HEK293T (cell line): ENCODE data around the gene SLC7A14.

Experiments
- ARNT ChIP-seq: fragments of 450-650 bp; IDR thresholded peaks from 2 replicates; pipeline ENCODE4 v1.6.1; 2017; ENCODE audit warnings: mild to moderate bottlenecking
- BHLHE40 ChIP-seq: fragments of 450-650 bp; IDR thresholded peaks from 2 replicates; pipeline ENCODE4 v1.6.1; 2016; ENCODE audit warnings: mild to moderate bottlenecking, moderate library complexity, borderline replicate concordance
- ELF4 ChIP-seq: fragments of 450-650 bp; IDR thresholded peaks from 2 replicates; pipeline ENCODE4 v1.6.1; 2017; ENCODE audit warnings: antibody characterized with exemption
- FOXA1 ChIP-seq: fragments of 450-650 bp; IDR thresholded peaks from 2 replicates; pipeline ENCODE4 v1.6.1; 2016; ENCODE audit warnings: mild to moderate bottlenecking
- FOXK2 ChIP-seq: fragments of 450-650 bp; IDR thresholded peaks from 2 replicates; pipeline ENCODE4 v1.6.1; 2016; ENCODE audit warnings: mild to moderate bottlenecking
- FOXM1 ChIP-seq: fragments of 450-650 bp; IDR thresholded peaks from 2 replicates; pipeline ENCODE4 v1.6.1; 2017; ENCODE audit warnings: mild to moderate bottlenecking, borderline replicate concordance
- HDGF ChIP-seq: fragments of 450-650 bp; IDR thresholded peaks from 2 replicates; pipeline ENCODE4 v1.6.1; 2017; ENCODE audit warnings: antibody characterized with exemption, borderline replicate concordance
- L3MBTL2 ChIP-seq: fragments of 450-650 bp; conservative IDR thresholded peaks from 2 replicates; pipeline ENCODE4 v1.6.1; 2016; ENCODE audit warnings: mild to moderate bottlenecking
- LEF1 ChIP-seq: fragments of 450-650 bp; IDR thresholded peaks from 2 replicates; pipeline ENCODE4 v1.6.1; 2017; ENCODE audit warnings: mild to moderate bottlenecking, borderline replicate concordance
- NFRKB ChIP-seq: fragments of 450-650 bp; IDR thresholded peaks from 2 replicates; pipeline ENCODE4 v1.6.1; 2016; ENCODE audit warnings: mild to moderate bottlenecking, moderate library complexity
- SP1 ChIP-seq: fragments of 450-650 bp; IDR thresholded peaks from 2 replicates; pipeline ENCODE4 v1.6.1; 2017
- SUZ12 ChIP-seq: fragments of 450-650 bp; IDR thresholded peaks from 2 replicates; pipeline ENCODE4 v1.6.1; 2016; ENCODE audit warnings: mild to moderate bottlenecking
- TARDBP ChIP-seq: fragments of 450-650 bp; IDR thresholded peaks from 2 replicates; pipeline ENCODE4 v1.6.1; 2016

GRCh38 chr3:170560717-170561382 lies 25.0 kb downstream of the SLC7A14 start:
- TF ChIP-seq FOXK2 (no peak), BHLHE40 (no peak), SUZ12 (no peak), HDGF (no peak), FOXA1 (no peak), SP1 (no peak), ELF4 (no peak), NFRKB (no peak), ARNT (no peak), TARDBP (no peak), FOXM1 (no peak), L3MBTL2 (no peak), LEF1 (no peak)
